DND-41 (cell line): Measurements from ENCODE around the gene C1QB.

Source experiments
- ATAC-seq: fragments of 200-7000 bp; cut with Tn5 transposase; 3 replicates; pipeline ENCODE4 v1.9.1; 2021; ENCODE audit warnings: low read depth; ENCODE audit not compliant: insufficient read depth
- DNase-seq: peaks from one replicate; pipeline ENCODE4 v3.0.0-alpha.2; 2020
- H2AFZ ChIP-seq: 2 replicates; pipeline ENCODE4 v1.6.0; 2012; ENCODE audit warnings: low read depth, low read length
- H3K27ac ChIP-seq: 2 replicates; pipeline ENCODE4 v1.5.1; 2012; ENCODE audit warnings: low read length, inconsistent platforms
- H3K27me3 ChIP-seq: fragments of 200-600 bp; sonication (generic); 2 replicates; pipeline ENCODE4 v1.6.0; 2012; ENCODE audit warnings: low read length, mild to moderate bottlenecking, inconsistent platforms; ENCODE audit not compliant: insufficient read depth, poor library complexity
- H3K36me3 ChIP-seq: 2 replicates; pipeline ENCODE4 v1.5.1; 2012; ENCODE audit warnings: low read length, inconsistent platforms; ENCODE audit not compliant: insufficient read depth
- H3K4me1 ChIP-seq: 2 replicates; pipeline ENCODE4 v1.5.1; 2012; ENCODE audit warnings: mild to moderate bottlenecking, low read length; ENCODE audit not compliant: insufficient read depth
- H3K4me2 ChIP-seq: 2 replicates; pipeline ENCODE4 v1.6.0; 2012; ENCODE audit warnings: mild to moderate bottlenecking, moderate library complexity, low read length, inconsistent platforms; ENCODE audit not compliant: insufficient read depth
- H3K4me3 ChIP-seq, 2 experiments: fragments of 200-600 bp in 1 of 2; shearing (Covaris generic) in 1 of 2; 2 replicates each; pipeline ENCODE4 v1.5.1; 2012 to 2016; ENCODE audit warnings: inconsistent platforms in 2 of 2, low read length in 2 of 2, mild to moderate bottlenecking in 2 of 2, low read depth in 1 of 2, moderate library complexity in 1 of 2
- H3K79me2 ChIP-seq: 2 replicates; pipeline ENCODE4 v1.6.0; 2012; ENCODE audit warnings: low read length, inconsistent platforms; ENCODE audit not compliant: insufficient read depth
- H3K9ac ChIP-seq: 2 replicates; pipeline ENCODE4 v1.6.0; 2012; ENCODE audit warnings: low read depth, mild to moderate bottlenecking, inconsistent platforms, low read length, moderate library complexity
- H3K9me3 ChIP-seq: 2 replicates; pipeline ENCODE4 v1.5.1; 2012; ENCODE audit warnings: low read length, moderate library complexity, mild to moderate bottlenecking, inconsistent platforms; ENCODE audit not compliant: insufficient read depth, severe bottlenecking
- H4K20me1 ChIP-seq: 2 replicates; pipeline ENCODE4 v1.6.0; 2012; ENCODE audit warnings: low read length; ENCODE audit not compliant: insufficient read depth
- EZH2 ChIP-seq: IDR thresholded peaks from 3 replicates; pipeline ENCODE4 v1.6.1; 2012; ENCODE audit warnings: borderline replicate concordance, low read depth, mild to moderate bottlenecking, moderate library complexity, low read length, inconsistent platforms; ENCODE audit not compliant: severe bottlenecking
- TF ChIP-seq, protein P1 (sequence below): IDR thresholded peaks from 2 replicates; pipeline ENCODE4 v1.5.1; 2012; ENCODE audit warnings: borderline replicate concordance, low read length, moderate library complexity, mild to moderate bottlenecking; ENCODE audit not compliant: poor library complexity, severe bottlenecking; ENCODE audit errors: extremely low read depth

Gene C1QB

DNA sequence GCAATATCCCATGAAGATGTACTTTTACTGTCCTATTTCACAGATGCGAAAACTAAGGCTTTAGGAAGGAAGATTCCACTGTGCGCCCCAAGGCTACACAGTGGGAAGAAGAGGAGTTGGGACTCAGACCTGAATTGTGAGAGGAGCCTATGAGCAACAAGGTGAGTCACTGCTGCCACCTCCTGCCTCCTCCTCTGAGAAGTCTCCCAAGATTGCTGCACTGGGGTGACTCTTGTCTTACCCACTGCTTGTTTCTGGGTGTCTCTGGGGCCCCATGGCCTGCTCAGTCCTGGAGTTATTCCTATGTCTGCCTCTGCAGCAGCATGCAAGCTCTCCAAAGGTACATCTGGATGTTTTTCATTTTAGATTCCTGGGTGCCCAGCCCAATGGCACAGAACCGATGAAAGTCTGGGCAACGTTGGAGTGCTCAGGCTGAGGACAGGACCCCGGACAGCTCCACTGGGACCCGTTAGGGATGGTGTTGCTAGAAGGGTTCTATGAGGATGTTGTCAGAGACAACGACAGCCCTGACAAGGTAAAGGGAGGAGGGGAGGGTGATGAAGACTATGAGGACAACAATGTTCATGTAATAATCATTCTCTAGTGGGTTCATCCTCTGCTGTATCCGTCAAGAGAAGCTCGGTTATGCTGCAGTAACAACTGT is 27.6 kb upstream of the C1QB start:
- Histone ChIP-seq H3K9me3 (no peaks in the 10 kb centered on the region), H3K4me3 (no peak overlapping the region), H2AFZ (no peak overlapping the region), H4K20me1 (no peaks in the 10 kb centered on the region; the same call in 1 of the 2 replicates), H3K36me3 (no peaks in the 10 kb centered on the region), H3K79me2 (no peaks in the 10 kb centered on the region), H3K27me3 (no peaks in the 10 kb centered on the region), H3K4me1 (no peaks in the 10 kb centered on the region), H3K9ac (no peak overlapping the region), H3K4me2 (no peak overlapping the region), H3K27ac (no peak overlapping the region)
- TF ChIP-seq EZH2, result no peak
- TF ChIP-seq, protein P1, sequence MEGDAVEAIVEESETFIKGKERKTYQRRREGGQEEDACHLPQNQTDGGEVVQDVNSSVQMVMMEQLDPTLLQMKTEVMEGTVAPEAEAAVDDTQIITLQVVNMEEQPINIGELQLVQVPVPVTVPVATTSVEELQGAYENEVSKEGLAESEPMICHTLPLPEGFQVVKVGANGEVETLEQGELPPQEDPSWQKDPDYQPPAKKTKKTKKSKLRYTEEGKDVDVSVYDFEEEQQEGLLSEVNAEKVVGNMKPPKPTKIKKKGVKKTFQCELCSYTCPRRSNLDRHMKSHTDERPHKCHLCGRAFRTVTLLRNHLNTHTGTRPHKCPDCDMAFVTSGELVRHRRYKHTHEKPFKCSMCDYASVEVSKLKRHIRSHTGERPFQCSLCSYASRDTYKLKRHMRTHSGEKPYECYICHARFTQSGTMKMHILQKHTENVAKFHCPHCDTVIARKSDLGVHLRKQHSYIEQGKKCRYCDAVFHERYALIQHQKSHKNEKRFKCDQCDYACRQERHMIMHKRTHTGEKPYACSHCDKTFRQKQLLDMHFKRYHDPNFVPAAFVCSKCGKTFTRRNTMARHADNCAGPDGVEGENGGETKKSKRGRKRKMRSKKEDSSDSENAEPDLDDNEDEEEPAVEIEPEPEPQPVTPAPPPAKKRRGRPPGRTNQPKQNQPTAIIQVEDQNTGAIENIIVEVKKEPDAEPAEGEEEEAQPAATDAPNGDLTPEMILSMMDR, result no peak
- peak; percentile 73; the same call in 2 of the 3 replicates for ATAC-seq
- DNase-seq, result peak; percentile 45

DNA sequence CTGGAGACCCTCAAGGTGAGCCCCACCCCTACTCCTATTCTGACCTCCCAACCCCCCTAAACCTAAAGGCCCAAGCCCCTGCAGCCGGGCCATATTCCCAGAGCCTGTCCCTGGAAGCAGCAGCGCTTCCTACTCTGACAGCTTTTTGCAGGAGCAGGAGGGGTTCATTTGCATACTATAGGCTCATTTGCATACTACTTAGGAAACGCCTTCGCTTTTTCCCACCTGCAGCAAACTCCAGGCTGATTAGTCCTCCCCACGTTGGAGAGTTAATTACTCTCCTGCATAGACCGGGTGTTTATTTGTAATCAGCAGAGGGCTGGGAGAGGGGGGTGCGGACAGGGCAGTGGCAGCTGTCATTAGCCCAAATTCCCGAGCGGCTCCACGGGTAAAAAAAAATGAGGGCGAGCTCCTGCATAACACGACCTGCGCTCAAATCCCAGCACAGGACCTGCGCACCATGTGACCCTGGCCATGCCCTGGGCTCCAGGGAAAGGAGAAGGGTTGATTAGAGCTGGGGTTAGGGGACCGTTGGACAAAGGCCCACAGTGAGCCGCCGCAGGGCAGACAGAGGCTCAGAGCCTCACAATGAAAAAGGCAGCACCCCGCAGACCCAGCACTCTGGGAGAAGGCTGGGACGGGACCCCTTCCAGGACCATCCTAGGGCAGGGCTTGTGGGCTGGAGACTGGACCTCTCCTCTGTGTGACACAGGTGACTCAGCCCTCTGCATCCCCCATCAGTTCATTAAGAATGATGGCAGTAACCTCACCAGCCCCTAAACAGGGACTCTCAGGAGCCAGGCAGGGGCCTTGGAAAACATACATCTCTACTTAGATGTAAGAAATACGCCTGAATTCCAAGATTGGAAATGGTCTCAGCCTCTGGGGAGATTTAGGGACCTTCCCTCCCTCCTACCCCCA is 26.5 kb upstream of the C1QB start:
- H3K4me1 ChIP-seq, result no peaks in the 10 kb centered on the region
- H3K4me2 ChIP-seq, result no peak overlapping the region
- no peak for TF ChIP-seq EZH2
- TF ChIP-seq, protein P1, result no peak
- no peaks in the 10 kb centered on the region for H3K79me2 ChIP-seq
- no peaks in the 10 kb centered on the region; the same call in 1 of the 2 replicates for H4K20me1 ChIP-seq
- H3K9ac ChIP-seq, result no peak overlapping the region
- DNase-seq, result no peak
- H3K36me3 ChIP-seq, result no peaks in the 10 kb centered on the region
- no peak for ATAC-seq
- no peaks in the 10 kb centered on the region for H3K9me3 ChIP-seq
- H3K27me3 ChIP-seq, result no peaks in the 10 kb centered on the region
- no peak overlapping the region for H3K27ac ChIP-seq
- H2AFZ ChIP-seq, result no peak overlapping the region
- H3K4me3 ChIP-seq, result no peak overlapping the region

DNA sequence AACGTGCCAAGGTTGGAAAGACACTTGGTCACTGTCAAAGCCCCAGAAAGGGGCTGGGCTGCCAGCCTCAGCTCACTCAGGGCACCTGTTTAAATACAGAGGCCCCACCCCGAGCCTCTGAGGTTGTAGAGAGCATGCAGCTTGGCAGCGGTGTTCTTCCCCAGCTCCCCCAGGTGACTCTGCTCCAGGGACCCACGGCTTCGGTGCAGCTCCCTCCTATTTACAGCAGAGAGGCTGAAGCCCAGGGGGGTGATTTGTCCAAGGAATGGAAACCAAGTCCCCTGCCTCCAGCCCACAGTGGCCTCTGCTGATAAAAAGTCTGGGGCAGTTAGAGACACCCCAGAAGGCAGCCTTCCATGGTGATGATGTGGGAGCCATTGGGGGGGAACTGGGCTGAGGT is 25.7 kb upstream of the C1QB start:
- ATAC-seq (no peak), DNase-seq (no peak)
- H3K27ac ChIP-seq, result no peak overlapping the region
- no peak overlapping the region for H3K4me3 ChIP-seq
- H2AFZ ChIP-seq, result no peak overlapping the region
- peaks cover 3% of the 10 kb centered on the region for H3K27me3 ChIP-seq
- H3K4me1 ChIP-seq, result no peaks in the 10 kb centered on the region
- H4K20me1 ChIP-seq, result no peaks in the 10 kb centered on the region; the same call in 1 of the 2 replicates
- H3K9ac ChIP-seq, result no peak overlapping the region
- H3K4me2 ChIP-seq, result no peak overlapping the region
- H3K79me2 ChIP-seq, result no peaks in the 10 kb centered on the region
- no peaks in the 10 kb centered on the region for H3K9me3 ChIP-seq
- TF ChIP-seq, protein P1, result no peak
- TF ChIP-seq EZH2, result no peak
- no peaks in the 10 kb centered on the region for H3K36me3 ChIP-seq
